IMR-90 (cell line): ENCODE results near the gene NXNL2. TPM values are rescaled to one million over a fixed set of nuclear protein-coding genes. Genes with fewer than 3 reads are reported as not detected.

Experiments
- ATAC-seq: fragments of 200-7000 bp; cut with Tn5 transposase; 2 replicates; pipeline ENCODE4 v1.9.1; 2020; ENCODE audit warnings: low read depth, mild to moderate bottlenecking, moderate library complexity
- BruUV-seq: library from RNA; stranded (reverse); fragments of 400-500 nt; replicated peaks from 2 replicates; lab custom pipeline; 2021; lab: Mats Ljungman, UMichigan
- CTCF ChIA-PET: fragments of 300-600 bp; formaldehyde crosslinking; extraction: SDS; loops from one replicate; lab custom pipeline; 2021; ENCODE audit warnings: antibody characterized with exemption; lab: Yijun Ruan, JAX
- POLR2A ChIA-PET: fragments of 300-600 bp; sonication (Branson Sonifier 250); formaldehyde crosslinking; loops from one replicate; lab custom pipeline; 2022; ENCODE audit warnings: antibody characterized with exemption; ENCODE audit not compliant: unreplicated experiment; lab: Charles Lee
- DNase-seq: peaks from one replicate; pipeline ENCODE4 v3.0.0; 2013
- H2AFZ ChIP-seq: replicated peaks from 2 replicates; pipeline ENCODE3; 2013; ENCODE audit warnings: low read length, mild to moderate bottlenecking; ENCODE audit not compliant: poor library complexity
- H2AK5ac ChIP-seq: 2 replicates; pipeline ENCODE4 v1.6.1; 2013; ENCODE audit warnings: low read depth, low read length, inconsistent platforms
- H2AK9ac ChIP-seq: replicated peaks from 2 replicates; pipeline ENCODE3; 2013; ENCODE audit warnings: mild to moderate bottlenecking, low read depth, low read length, moderate library complexity; ENCODE audit not compliant: poor library complexity
- H2BK120ac ChIP-seq: 2 replicates; pipeline ENCODE4 v1.6.1; 2013; ENCODE audit warnings: low read depth, low read length, inconsistent platforms
- H2BK15ac ChIP-seq: 3 replicates; pipeline ENCODE4 v1.6.1; 2013; ENCODE audit warnings: low read depth, low read length, inconsistent platforms
- H2BK20ac ChIP-seq: 2 replicates; pipeline ENCODE4 v1.6.1; 2013; ENCODE audit warnings: low read depth, mild to moderate bottlenecking, inconsistent platforms, low read length, moderate library complexity
- H2BK5ac ChIP-seq: 2 replicates; pipeline ENCODE4 v1.6.1; 2013; ENCODE audit warnings: mild to moderate bottlenecking, low read depth, low read length, inconsistent platforms; ENCODE audit not compliant: poor library complexity, severe bottlenecking
- H3K14ac ChIP-seq: replicated peaks from 2 replicates; pipeline ENCODE4 v1.6.1; 2013; ENCODE audit warnings: low read depth, low read length, inconsistent platforms
- H3K18ac ChIP-seq: 2 replicates; pipeline ENCODE4 v1.6.1; 2013; ENCODE audit warnings: low read depth, low read length, control low read depth
- H3K23ac ChIP-seq: 2 replicates; pipeline ENCODE4 v1.6.1; 2013; ENCODE audit warnings: low read depth, low read length, inconsistent platforms
- H3K27ac ChIP-seq: 2 replicates; pipeline ENCODE4 v1.5.1; 2013; ENCODE audit warnings: mild to moderate bottlenecking, control low read depth, low read length; ENCODE audit not compliant: insufficient read depth
- H3K27me3 ChIP-seq: 2 replicates; pipeline ENCODE4 v1.6.1; 2013; ENCODE audit warnings: low read length; ENCODE audit not compliant: control insufficient read depth, insufficient read depth
- H3K36me3 ChIP-seq: 2 replicates; pipeline ENCODE4 v1.6.1; 2013; ENCODE audit warnings: low read length, mixed read lengths; ENCODE audit not compliant: control insufficient read depth, insufficient read depth
- H3K4ac ChIP-seq: 2 replicates; pipeline ENCODE4 v1.6.1; 2013; ENCODE audit warnings: low read depth, low read length, inconsistent platforms
- H3K4me1 ChIP-seq: 2 replicates; pipeline ENCODE4 v1.6.1; 2013; ENCODE audit warnings: low read length, mixed read lengths; ENCODE audit not compliant: control insufficient read depth, insufficient read depth
- H3K4me2 ChIP-seq: 2 replicates; pipeline ENCODE4 v1.6.1; 2013; ENCODE audit warnings: low read depth, mild to moderate bottlenecking, control low read depth, low read length, moderate library complexity
- H3K4me3 ChIP-seq: 2 replicates; pipeline ENCODE4 v1.5.1; 2013; ENCODE audit warnings: low read depth, mild to moderate bottlenecking, control low read depth, low read length, moderate library complexity; ENCODE audit not compliant: insufficient read depth
- H3K56ac ChIP-seq: 2 replicates; pipeline ENCODE4 v1.6.1; 2013; ENCODE audit warnings: low read length, inconsistent platforms; ENCODE audit not compliant: insufficient read depth; ENCODE audit errors: extremely low read depth
- H3K79me1 ChIP-seq, 2 experiments: 2 replicates each; pipeline ENCODE4 v1.6.1; 2013; ENCODE audit warnings: low read length in 2 of 2, inconsistent platforms in 1 of 2, low read depth in 1 of 2
- H3K9ac ChIP-seq: 2 replicates; pipeline ENCODE4 v1.6.1; 2013; ENCODE audit warnings: low read depth, low read length, control low read depth
- H3K9me1 ChIP-seq: 2 replicates; pipeline ENCODE4 v1.6.1; 2013; ENCODE audit warnings: low read length, inconsistent platforms; ENCODE audit not compliant: insufficient read depth
- H3K9me3 ChIP-seq: 2 replicates; pipeline ENCODE4 v1.6.1; 2013; ENCODE audit warnings: low read length; ENCODE audit not compliant: control insufficient read depth, insufficient read depth
- H4K20me1 ChIP-seq: 2 replicates; pipeline ENCODE4 v1.6.1; 2013; ENCODE audit warnings: low read length, inconsistent platforms; ENCODE audit not compliant: insufficient read depth
- H4K5ac ChIP-seq: 2 replicates; pipeline ENCODE4 v1.6.1; 2013; ENCODE audit warnings: mild to moderate bottlenecking, low read depth, low read length, control low read depth
- H4K8ac ChIP-seq, 2 experiments: 2 replicates each; pipeline ENCODE4 v1.6.1; 2013; ENCODE audit warnings: low read depth in 2 of 2, low read length in 2 of 2, control low read depth in 1 of 2, inconsistent platforms in 1 of 2
- H4K91ac ChIP-seq: 2 replicates; pipeline ENCODE4 v1.6.1; 2013; ENCODE audit warnings: low read depth, low read length, inconsistent platforms; ENCODE audit not compliant: insufficient read depth
- CEBPB ChIP-seq: IDR thresholded peaks from 2 replicates; pipeline ENCODE4 v1.6.1; 2012; ENCODE audit warnings: low read depth, low read length, improper control_type of control experiment
- MXI1 ChIP-seq: IDR thresholded peaks from 2 replicates; pipeline ENCODE4 v1.6.1; 2012; ENCODE audit warnings: low read depth, mild to moderate bottlenecking, low read length, moderate library complexity, borderline replicate concordance
- SMC3 ChIP-seq: fragments of 150-350 bp; IDR thresholded peaks from 2 replicates; pipeline ENCODE4 v1.6.1; 2016; ENCODE audit warnings: low read depth, mild to moderate bottlenecking, antibody characterized with exemption, low read length, moderate library complexity
- WGBS, 2 experiments: methylation state at CpG; one replicate each; pipeline versions ENCODE4 v1.1.5 to v1.1.7; 2013; ENCODE audit warnings: missing lambda C conversion rate in 2 of 2; ENCODE audit not compliant: insufficient read length in 1 of 2; ENCODE audit errors: extremely low coverage in 2 of 2; 5-methylcytosine and 5-hydroxymethylcytosine counted together
- dilution Hi-C: fragments of 300-500 bp; cut with HindIII; formaldehyde crosslinking; loops from one replicate; pipeline ENCODE4 v1.14.3; 2018; ENCODE audit warnings: low sequenced_read_pairs; ENCODE audit not compliant: unreplicated experiment
- in situ Hi-C: fragments of 300-500 bp; cut with MboI; formaldehyde crosslinking; loops from 3 replicates; pipeline ENCODE4 v1.14.3; 2019; ENCODE audit warnings: low sequenced_read_pairs, inconsistent platforms, mixed read lengths
- intact Hi-C: fragments of 100-400 bp; cut with micrococcal nuclease; formaldehyde crosslinking; loops from 2 replicates; pipeline ENCODE4 v1.10.0; 2022
- polyA plus RNA-seq, 3 experiments: library from polyadenylated mRNA; depleted of rRNA; stranded (reverse); fragments of >200 nt; gene quantifications; 2 replicates each; pipeline ENCODE4 v1.2.3, GENCODE V29; 2012; ENCODE audit warnings: low replicate concordance in 1 of 3
- total RNA-seq: library from RNA; depleted of rRNA; stranded (reverse); fragments of >200 nt; gene quantifications from 2 replicates; pipeline ENCODE4 v1.2.3, GENCODE V29; 2012

NXNL2 gene
- total and polyA plus RNA-seq, 2 of the 4 experiments (the other 2 are of a cell fraction): 3.2 to 6.4 TPM

DNA sequence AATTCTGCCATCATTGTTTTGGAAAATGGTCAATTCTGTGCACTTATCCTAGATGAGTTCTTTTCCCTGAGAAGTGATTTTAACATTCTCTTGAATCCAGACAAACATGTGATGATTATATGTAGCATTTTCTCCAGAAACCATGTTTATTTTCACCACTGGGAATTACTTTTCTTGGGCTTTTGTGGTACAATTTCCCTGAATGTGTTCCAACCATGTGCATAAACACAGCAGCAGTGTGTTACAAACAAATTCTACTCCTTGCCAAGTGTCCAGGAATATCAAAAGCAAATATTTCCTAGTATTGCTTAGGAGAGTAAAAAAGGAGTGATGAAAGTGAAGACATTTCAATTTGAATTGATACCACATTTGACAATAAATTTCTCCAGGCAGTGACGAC is 50.4 kb downstream of the NXNL2 start:
- no TSS peak for BruUV-seq
- H3K27me3 ChIP-seq: no peaks in the 10 kb centered on the region

More for the DNA sequence above, 50.4 kb downstream of the NXNL2 start:
- no peak overlapping the region for H3K4me3 ChIP-seq
- no peak overlapping the region for H2BK20ac ChIP-seq
- no peak overlapping the region for H3K23ac ChIP-seq
- no peak overlapping the region for H3K14ac ChIP-seq
- no peak overlapping the region for H3K4me2 ChIP-seq
- H2BK120ac ChIP-seq: no peak overlapping the region
- no peak overlapping the region for H3K56ac ChIP-seq
- ATAC-seq (no peak), DNase-seq (no peak)
- H2AK5ac ChIP-seq: no peak overlapping the region
- H4K91ac ChIP-seq: no peak overlapping the region
- ChIA-PET POLR2A (no interaction called here), CTCF (no interaction called here)
- H3K9me3 ChIP-seq: no peaks in the 10 kb centered on the region
- H2BK5ac ChIP-seq: no peak overlapping the region
- no peak overlapping the region for H3K27ac ChIP-seq
- H3K4me1 ChIP-seq: peaks cover 7% of the 10 kb centered on the region
- no CpG with 5 or more reads among the region's 1 CpG for WGBS, 2 experiments
- no peaks in the 10 kb centered on the region for H4K20me1 ChIP-seq
- H2BK15ac ChIP-seq: no peak overlapping the region
- H2AK9ac ChIP-seq: no peak overlapping the region
- in situ Hi-C loops: no loop called here
- no peak overlapping the region for H4K5ac ChIP-seq
- no peaks in the 10 kb centered on the region for H3K36me3 ChIP-seq
- H4K8ac ChIP-seq: no peak overlapping the region
- H3K9me1 ChIP-seq: 0 out of 2 replicates have a peak, but pooled peaks cover 7% of the 10 kb centered on the region
- H3K4ac ChIP-seq: no peak overlapping the region; the same call in 1 of the 2 replicates
- no peak overlapping the region for H2AFZ ChIP-seq
- no peak overlapping the region for H3K9ac ChIP-seq
- TF ChIP-seq MXI1: no peak
- TF ChIP-seq CEBPB: no peak
- TF ChIP-seq SMC3: no peak
- H3K79me1 ChIP-seq: 0 out of 4 replicates have a peak, but pooled peaks cover 0 to 4% of the 10 kb centered on the region in 2 experiments
- intact Hi-C loops: loop anchor here (2.0 kb wide), 1 partner anchor 407 kb away; no protein-coding TSS in a partner anchor
- no peak overlapping the region for H3K18ac ChIP-seq
- dilution Hi-C loops: no loop called here
